22Rv1 (cell line): ENCODE results near the gene DENND6A.

Experiments
- CTCF ChIP-seq: fragments of 450-650 bp; IDR thresholded peaks from 2 replicates; pipeline ENCODE4 v1.5.1; 2017; ENCODE audit warnings: mild to moderate bottlenecking
- ZFX ChIP-seq: fragments of 450-650 bp; IDR thresholded peaks from 2 replicates; pipeline ENCODE4 v1.6.1; 2017; ENCODE audit warnings: antibody characterized with exemption, borderline replicate concordance

GRCh38 chr3:57709031-57709430, 16.2 kb upstream of the DENND6A start:
- TF ChIP-seq CTCF (no peak), ZFX (no peak)
